GM18502 (cell line): ENCODE data around the gene PKHD1.
"Not testable (repeated sequence)": the region's sequence is repeated elsewhere in the genome, so short reads cannot be mapped to it uniquely, and the experiment has no call there.

ENCODE experiments used
- ATAC-seq: cut with Tn5 transposase; IDR thresholded peaks from one replicate; pipeline ENCODE4 v1.9.1; 2021; ENCODE audit warnings: mild to moderate bottlenecking; ENCODE audit not compliant: unreplicated experiment, poor library complexity

The PKHD1 gene

GRCh38 chr6:52009466-52010140, 77.8 kb downstream of the PKHD1 start:
- no peak for ATAC-seq

GRCh38 chr6:52000064-52000463, 87.3 kb downstream of the PKHD1 start:
- no peak for ATAC-seq

- ATAC-seq = peak; percentile 93
Observed at GRCh38 chr6:51996296-51996947, 91.0 kb downstream of the PKHD1 start.

- no peak for ATAC-seq
Observed at GRCh38 chr6:51995214-51995755, 92.1 kb downstream of the PKHD1 start.

GRCh38 chr6:51992876-51993275, 94.5 kb downstream of the PKHD1 start:
- ATAC-seq = no peak

GRCh38 chr6:51989789-51990188, 97.6 kb downstream of the PKHD1 start:
- ATAC-seq = no peak

GRCh38 chr6:51986864-51987263, 100.5 kb downstream of the PKHD1 start:
- ATAC-seq = no peak

- ATAC-seq = no peak
Observed at GRCh38 chr6:51983564-51983963, 103.8 kb downstream of the PKHD1 start.

GRCh38 chr6:51982695-51983094, 104.7 kb downstream of the PKHD1 start:
- ATAC-seq = not testable (repeated sequence)

- no peak for ATAC-seq
Observed at GRCh38 chr6:51976374-51976773, 111.0 kb downstream of the PKHD1 start.

- ATAC-seq = no peak
Observed at GRCh38 chr6:51972659-51973058, 114.8 kb downstream of the PKHD1 start.

- ATAC-seq = no peak
Observed at GRCh38 chr6:51968265-51968664, 119.1 kb downstream of the PKHD1 start.

GRCh38 chr6:51965222-51965801, 122.1 kb downstream of the PKHD1 start:
- no peak for ATAC-seq

- no peak for ATAC-seq
Observed at GRCh38 chr6:51963980-51964379, 123.4 kb downstream of the PKHD1 start.

- ATAC-seq = no peak
Observed at GRCh38 chr6:51962354-51962753, 125.1 kb downstream of the PKHD1 start.

- no peak for ATAC-seq
Observed at GRCh38 chr6:51960419-51960818, 127.0 kb downstream of the PKHD1 start.

- peak; percentile 82 for ATAC-seq
Observed at GRCh38 chr6:51959744-51960383, 127.5 kb downstream of the PKHD1 start.

- ATAC-seq = no peak
Observed at GRCh38 chr6:51954681-51955080, 132.7 kb downstream of the PKHD1 start.

- no peak for ATAC-seq
Observed at GRCh38 chr6:51953246-51953645, 134.2 kb downstream of the PKHD1 start.

GRCh38 chr6:51951924-51952323, 135.5 kb downstream of the PKHD1 start:
- ATAC-seq = no peak

GRCh38 chr6:51949526-51949925, 137.9 kb downstream of the PKHD1 start:
- no peak for ATAC-seq
